ENCODE results near the gene CHTOP.

DNA sequence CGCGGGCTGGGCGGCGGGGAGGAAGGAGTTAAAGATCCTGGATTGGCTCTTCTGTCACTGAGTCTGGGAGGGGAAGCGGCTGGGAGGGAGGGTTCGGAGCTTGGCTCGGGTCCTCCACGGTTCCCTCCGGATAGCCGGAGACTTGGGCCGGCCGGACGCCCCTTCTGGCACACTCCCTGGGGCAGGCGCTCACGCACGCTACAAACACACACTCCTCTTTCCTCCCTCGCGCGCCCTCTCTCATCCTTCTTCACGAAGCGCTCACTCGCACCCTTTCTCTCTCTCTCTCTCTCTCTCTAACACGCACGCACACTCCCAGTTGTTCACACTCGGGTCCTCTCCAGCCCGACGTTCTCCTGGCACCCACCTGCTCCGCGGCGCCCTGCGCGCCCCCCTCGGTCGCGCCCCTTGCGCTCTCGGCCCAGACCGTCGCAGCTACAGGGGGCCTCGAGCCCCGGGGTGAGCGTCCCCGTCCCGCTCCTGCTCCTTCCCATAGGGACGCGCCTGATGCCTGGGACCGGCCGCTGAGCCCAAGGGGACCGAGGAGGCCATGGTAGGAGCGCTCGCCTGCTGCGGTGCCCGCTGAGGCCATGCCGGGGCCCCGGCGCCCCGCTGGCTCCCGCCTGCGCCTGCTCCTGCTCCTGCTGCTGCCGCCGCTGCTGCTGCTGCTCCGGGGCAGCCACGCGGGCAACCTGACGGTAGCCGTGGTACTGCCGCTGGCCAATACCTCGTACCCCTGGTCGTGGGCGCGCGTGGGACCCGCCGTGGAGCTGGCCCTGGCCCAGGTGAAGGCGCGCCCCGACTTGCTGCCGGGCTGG, 44.9 kb downstream of the CHTOP start, which contains the start of gene NPR1:
- TF ChIP-seq EZH2 (IDR thresholded peaks at IDR 0.05; ENCODE audit: borderline replicate concordance, low read depth, low read length, severe bottlenecking) = no peak
- TF ChIP-seq, protein P1, sequence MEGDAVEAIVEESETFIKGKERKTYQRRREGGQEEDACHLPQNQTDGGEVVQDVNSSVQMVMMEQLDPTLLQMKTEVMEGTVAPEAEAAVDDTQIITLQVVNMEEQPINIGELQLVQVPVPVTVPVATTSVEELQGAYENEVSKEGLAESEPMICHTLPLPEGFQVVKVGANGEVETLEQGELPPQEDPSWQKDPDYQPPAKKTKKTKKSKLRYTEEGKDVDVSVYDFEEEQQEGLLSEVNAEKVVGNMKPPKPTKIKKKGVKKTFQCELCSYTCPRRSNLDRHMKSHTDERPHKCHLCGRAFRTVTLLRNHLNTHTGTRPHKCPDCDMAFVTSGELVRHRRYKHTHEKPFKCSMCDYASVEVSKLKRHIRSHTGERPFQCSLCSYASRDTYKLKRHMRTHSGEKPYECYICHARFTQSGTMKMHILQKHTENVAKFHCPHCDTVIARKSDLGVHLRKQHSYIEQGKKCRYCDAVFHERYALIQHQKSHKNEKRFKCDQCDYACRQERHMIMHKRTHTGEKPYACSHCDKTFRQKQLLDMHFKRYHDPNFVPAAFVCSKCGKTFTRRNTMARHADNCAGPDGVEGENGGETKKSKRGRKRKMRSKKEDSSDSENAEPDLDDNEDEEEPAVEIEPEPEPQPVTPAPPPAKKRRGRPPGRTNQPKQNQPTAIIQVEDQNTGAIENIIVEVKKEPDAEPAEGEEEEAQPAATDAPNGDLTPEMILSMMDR (IDR thresholded peaks at IDR 0.05; ENCODE audit: borderline replicate concordance, extremely low read depth, low read length, poor library complexity, severe bottlenecking) = no peak

Data from DND-41 (cell line).